ENCODE results near the gene DHX8. TPM values are rescaled to one million over a fixed set of nuclear protein-coding genes. Genes with fewer than 3 reads are reported as not detected.
"Not testable (repeated sequence)": the region's sequence is repeated elsewhere in the genome, so short reads cannot be mapped to it uniquely, and the experiment has no call there.

The DHX8 gene
- total and polyA plus RNA-seq, 2 donors, result 33.6 to 42.2 TPM

DNA sequence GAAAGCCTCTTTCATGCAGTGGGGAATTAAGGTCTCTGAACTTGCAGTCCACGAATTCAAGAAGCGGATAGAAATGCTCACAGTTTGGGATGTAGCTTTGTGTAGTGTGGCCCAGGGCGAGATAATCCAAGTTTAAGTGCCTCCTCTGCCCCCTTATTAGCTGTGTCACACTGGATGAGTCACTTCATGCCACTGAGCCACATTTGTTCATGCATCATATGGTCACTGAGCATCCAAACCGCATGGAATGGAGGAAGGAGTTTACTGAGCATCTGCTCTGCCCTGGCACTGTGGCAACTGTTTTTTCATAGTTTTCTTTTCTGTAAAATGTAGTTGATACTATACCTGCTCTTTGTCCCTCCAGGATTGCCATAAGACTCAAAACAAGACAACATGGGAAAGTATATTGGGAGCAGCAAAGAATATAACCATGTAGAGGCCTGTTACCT lies 15.1 kb upstream of the DHX8 start:
- H3K36me3 ChIP-seq (ENCODE audit: control insufficient read depth in 2 of 2, insufficient read depth in 2 of 2, low read length in 1 of 2), result no peaks in the 10 kb centered on the region
- H3K4me1 ChIP-seq (ENCODE audit: control insufficient read depth in 2 of 2, insufficient read depth in 2 of 2, low read length in 2 of 2), result peaks cover 0 to 4% of the 10 kb centered on the region in 2 donors
- no peak overlapping the region for H3K4me3 ChIP-seq (ENCODE audit: low read length in 2 of 2)
- H3K27me3 ChIP-seq (ENCODE audit: control insufficient read depth in 2 of 2, insufficient read depth in 1 of 2, low read length in 1 of 2), result peaks cover 0 to 3% of the 10 kb centered on the region in 2 donors
- 71% methylated on average over 4 of the region's 4 CpGs for WGBS
- peaks cover 0 to 4% of the 10 kb centered on the region in 2 donors for H3K9me3 ChIP-seq (ENCODE audit: control insufficient read depth in 2 of 2, insufficient read depth in 1 of 2, low read length in 1 of 2)
- peak overlapping the region in 1 of 2 donors; percentile 67 for H3K27ac ChIP-seq (ENCODE audit: low read depth in 1 of 2, low read length in 1 of 2)
- no peak for DNase-seq (ENCODE audit: low read depth in 6 of 9, low spot score in 9 of 9)

- DNase-seq (ENCODE audit: low read depth in 6 of 9, low spot score in 9 of 9), result no peak
- Histone ChIP-seq H3K27me3 (ENCODE audit: control insufficient read depth in 2 of 2, insufficient read depth in 1 of 2, low read length in 1 of 2) (peaks cover 0 to 3% of the 10 kb centered on the region in 2 donors), H3K9me3 (ENCODE audit: control insufficient read depth in 2 of 2, insufficient read depth in 1 of 2, low read length in 1 of 2) (peaks cover 0 to 4% of the 10 kb centered on the region in 2 donors), H3K4me1 (ENCODE audit: control insufficient read depth in 2 of 2, insufficient read depth in 2 of 2, low read length in 2 of 2) (peaks cover 0 to 4% of the 10 kb centered on the region in 2 donors), H3K36me3 (ENCODE audit: control insufficient read depth in 2 of 2, insufficient read depth in 2 of 2, low read length in 1 of 2) (no peaks in the 10 kb centered on the region), H3K27ac (ENCODE audit: low read depth in 1 of 2, low read length in 1 of 2) (no peak overlapping the region), H3K4me3 (ENCODE audit: low read length in 2 of 2) (no peak overlapping the region)
- 93% methylated on average over 4 of the region's 4 CpGs for WGBS
Measured at GRCh38 chr17:43469145-43469544, 14.6 kb upstream of the DHX8 start.

DNA sequence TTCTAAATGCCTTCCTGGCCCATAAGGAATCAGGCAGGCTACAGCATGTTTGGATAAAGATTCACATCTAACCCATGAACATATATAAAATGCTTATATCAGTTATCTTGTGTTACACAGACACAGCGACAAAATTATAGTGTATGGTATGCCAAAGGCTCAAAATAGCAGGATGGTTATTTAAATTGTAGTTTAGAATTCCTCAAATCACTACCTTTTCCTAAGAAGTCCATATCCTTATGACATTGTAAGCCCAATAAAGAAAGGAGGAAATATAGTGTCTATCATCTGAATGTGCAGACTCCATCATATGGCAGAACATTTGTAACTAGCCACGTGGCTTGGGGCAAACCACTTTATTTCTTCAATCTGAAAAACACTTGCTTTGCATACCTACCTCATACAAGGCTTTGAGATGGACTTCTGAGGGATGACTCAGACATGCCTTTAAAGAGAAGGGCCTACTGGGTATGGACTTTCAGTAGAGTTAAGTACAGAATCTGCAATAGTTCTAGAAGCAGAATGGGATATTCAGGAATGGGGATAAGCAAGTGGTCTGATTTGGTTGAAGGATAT lies 12.1 kb upstream of the DHX8 start:
- H3K9me3 ChIP-seq (ENCODE audit: control insufficient read depth in 2 of 2, insufficient read depth in 1 of 2, low read length in 1 of 2), result peaks cover 0 to 4% of the 10 kb centered on the region in 2 donors
- H3K27me3 ChIP-seq (ENCODE audit: control insufficient read depth in 2 of 2, insufficient read depth in 1 of 2, low read length in 1 of 2), result no peaks in the 10 kb centered on the region
- DNase-seq (ENCODE audit: low read depth in 6 of 9, low spot score in 9 of 9), result no peak
- WGBS, result 88% methylated on average over 2 of the region's 2 CpGs
- no peak overlapping the region for H3K4me3 ChIP-seq (ENCODE audit: low read length in 2 of 2)
- H3K27ac ChIP-seq (ENCODE audit: low read depth in 1 of 2, low read length in 1 of 2), result no peak overlapping the region
- H3K36me3 ChIP-seq (ENCODE audit: control insufficient read depth in 2 of 2, insufficient read depth in 2 of 2, low read length in 1 of 2), result no peaks in the 10 kb centered on the region
- H3K4me1 ChIP-seq (ENCODE audit: control insufficient read depth in 2 of 2, insufficient read depth in 2 of 2, low read length in 2 of 2), result peaks cover 0 to 4% of the 10 kb centered on the region in 2 donors

GRCh38 chr17:43475494-43476089 lies 8.2 kb upstream of the DHX8 start:
- WGBS, result 95% methylated on average over 11 of the region's 11 CpGs
- no peaks in the 10 kb centered on the region for H3K9me3 ChIP-seq (ENCODE audit: control insufficient read depth in 2 of 2, insufficient read depth in 1 of 2, low read length in 1 of 2)
- no peaks in the 10 kb centered on the region for H3K36me3 ChIP-seq (ENCODE audit: control insufficient read depth in 2 of 2, insufficient read depth in 2 of 2, low read length in 1 of 2)
- H3K4me1 ChIP-seq (ENCODE audit: control insufficient read depth in 2 of 2, insufficient read depth in 2 of 2, low read length in 2 of 2), result no peaks in the 10 kb centered on the region
- H3K4me3 ChIP-seq (ENCODE audit: low read length in 2 of 2), result no peak overlapping the region
- H3K27ac ChIP-seq (ENCODE audit: low read depth in 1 of 2, low read length in 1 of 2), result no peak overlapping the region
- no peaks in the 10 kb centered on the region for H3K27me3 ChIP-seq (ENCODE audit: control insufficient read depth in 2 of 2, insufficient read depth in 1 of 2, low read length in 1 of 2)
- DNase-seq (ENCODE audit: low read depth in 6 of 9, low spot score in 9 of 9), result no peak

GRCh38 chr17:43476306-43476705 lies 7.5 kb upstream of the DHX8 start:
- H3K36me3 ChIP-seq (ENCODE audit: control insufficient read depth in 2 of 2, insufficient read depth in 2 of 2, low read length in 1 of 2); H3K27ac ChIP-seq (ENCODE audit: low read depth in 1 of 2, low read length in 1 of 2); H3K4me1 ChIP-seq (ENCODE audit: control insufficient read depth in 2 of 2, insufficient read depth in 2 of 2, low read length in 2 of 2); H3K9me3 ChIP-seq (ENCODE audit: control insufficient read depth in 2 of 2, insufficient read depth in 1 of 2, low read length in 1 of 2); DNase-seq (ENCODE audit: low read depth in 6 of 9, low spot score in 9 of 9); H3K4me3 ChIP-seq (ENCODE audit: low read length in 2 of 2); H3K27me3 ChIP-seq (ENCODE audit: control insufficient read depth in 2 of 2, insufficient read depth in 1 of 2, low read length in 1 of 2): not testable (repeated sequence)
- WGBS, result 98% methylated on average over 9 of the region's 9 CpGs

- Histone ChIP-seq H3K36me3 (ENCODE audit: control insufficient read depth in 2 of 2, insufficient read depth in 2 of 2, low read length in 1 of 2) (no peaks in the 10 kb centered on the region), H3K4me1 (ENCODE audit: control insufficient read depth in 2 of 2, insufficient read depth in 2 of 2, low read length in 2 of 2) (no peaks in the 10 kb centered on the region), H3K27me3 (ENCODE audit: control insufficient read depth in 2 of 2, insufficient read depth in 1 of 2, low read length in 1 of 2) (no peaks in the 10 kb centered on the region), H3K4me3 (ENCODE audit: low read length in 2 of 2) (no peak overlapping the region), H3K27ac (ENCODE audit: low read depth in 1 of 2, low read length in 1 of 2) (no peak overlapping the region), H3K9me3 (ENCODE audit: control insufficient read depth in 2 of 2, insufficient read depth in 1 of 2, low read length in 1 of 2) (no peaks in the 10 kb centered on the region)
- 87% methylated on average over 9 of the region's 9 CpGs for WGBS
- no peak for DNase-seq (ENCODE audit: low read depth in 6 of 9, low spot score in 9 of 9)
Measured at GRCh38 chr17:43477832-43478634, 5.7 kb upstream of the DHX8 start.

DNA sequence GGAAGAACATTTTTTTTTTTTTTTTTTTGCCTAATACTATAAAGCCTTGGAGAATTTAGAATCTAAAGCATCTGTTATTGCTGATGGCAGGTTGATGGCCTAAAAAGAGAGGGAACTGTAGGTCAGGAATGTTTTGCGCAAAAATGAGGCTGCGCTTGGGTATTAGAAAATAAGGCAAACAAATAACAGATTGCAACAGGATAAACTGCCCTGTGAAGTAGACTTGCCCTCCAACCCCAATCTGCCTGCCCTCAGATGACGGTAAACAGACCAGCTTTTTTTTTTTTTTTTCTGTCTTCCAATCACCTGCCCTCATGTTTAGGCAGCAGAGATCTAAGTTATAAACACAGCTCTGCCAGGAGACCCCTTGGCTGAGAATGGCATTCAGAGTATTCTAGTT lies 3.8 kb upstream of the DHX8 start:
- Histone ChIP-seq H3K36me3 (ENCODE audit: control insufficient read depth in 2 of 2, insufficient read depth in 2 of 2, low read length in 1 of 2) (no peaks in the 10 kb centered on the region), H3K4me1 (ENCODE audit: control insufficient read depth in 2 of 2, insufficient read depth in 2 of 2, low read length in 2 of 2) (peaks cover 7 to 10% of the 10 kb centered on the region in 2 donors), H3K9me3 (ENCODE audit: control insufficient read depth in 2 of 2, insufficient read depth in 1 of 2, low read length in 1 of 2) (no peaks in the 10 kb centered on the region), H3K4me3 (ENCODE audit: low read length in 2 of 2) (no peak overlapping the region), H3K27me3 (ENCODE audit: control insufficient read depth in 2 of 2, insufficient read depth in 1 of 2, low read length in 1 of 2) (no peaks in the 10 kb centered on the region), H3K27ac (ENCODE audit: low read depth in 1 of 2, low read length in 1 of 2) (no peak overlapping the region)
- no peak for DNase-seq (ENCODE audit: low read depth in 6 of 9, low spot score in 9 of 9)
- WGBS, result over 99% methylated on average over 3 of the region's 3 CpGs

DNA sequence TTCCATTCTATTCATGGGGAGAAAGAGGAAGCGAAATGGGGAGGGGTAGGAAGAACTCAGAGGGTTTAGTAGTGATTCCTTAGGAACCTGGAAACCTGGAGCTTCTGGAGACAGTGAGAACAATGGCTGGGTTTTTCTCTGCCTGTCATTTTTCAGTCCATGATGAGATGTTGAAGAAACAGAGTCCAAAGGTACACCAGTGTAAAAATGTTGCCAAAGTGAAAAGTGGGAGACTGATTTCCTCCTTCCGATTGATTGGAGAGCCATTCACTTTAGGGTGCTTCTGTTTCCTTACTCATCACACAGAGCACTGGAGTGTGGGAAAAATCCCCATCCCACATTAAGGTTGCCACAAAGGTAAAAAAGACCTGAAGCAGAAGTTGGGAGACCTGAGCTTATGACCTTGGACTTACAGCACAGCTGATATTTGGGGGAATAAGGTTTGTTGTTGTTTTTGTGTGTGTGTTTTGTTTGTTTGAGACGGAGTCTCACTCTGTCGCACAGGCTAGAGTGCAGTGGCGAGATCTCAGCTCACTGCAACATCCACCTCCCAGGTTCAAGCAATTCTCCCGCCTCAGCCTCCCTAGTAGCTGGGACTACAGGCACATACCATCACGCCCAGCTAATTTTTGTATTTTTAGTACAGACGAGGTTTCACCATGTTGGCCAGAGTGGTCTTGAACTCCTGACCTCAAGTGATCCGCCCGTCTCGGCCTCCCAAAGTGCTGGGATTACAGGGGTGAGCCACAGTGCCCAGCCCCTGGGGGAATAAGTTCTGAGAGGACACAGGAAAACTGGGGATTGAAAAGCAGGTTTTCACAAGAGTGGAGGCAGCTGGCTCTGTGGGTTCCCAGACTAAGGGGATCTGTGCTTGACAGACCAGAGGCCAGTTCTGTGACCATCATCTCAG lies 1.4 kb upstream of the DHX8 start:
- Histone ChIP-seq H3K36me3 (ENCODE audit: control insufficient read depth in 2 of 2, insufficient read depth in 2 of 2, low read length in 1 of 2) (no peaks in the 10 kb centered on the region), H3K27me3 (ENCODE audit: control insufficient read depth in 2 of 2, insufficient read depth in 1 of 2, low read length in 1 of 2) (no peaks in the 10 kb centered on the region), H3K27ac (ENCODE audit: low read depth in 1 of 2, low read length in 1 of 2) (no peak overlapping the region), H3K4me1 (ENCODE audit: control insufficient read depth in 2 of 2, insufficient read depth in 2 of 2, low read length in 2 of 2) (peaks cover 10 to 16% of the 10 kb centered on the region in 2 donors), H3K4me3 (ENCODE audit: low read length in 2 of 2) (no peak overlapping the region), H3K9me3 (ENCODE audit: control insufficient read depth in 2 of 2, insufficient read depth in 1 of 2, low read length in 1 of 2) (no peaks in the 10 kb centered on the region)
- 98% methylated on average over 11 of the region's 11 CpGs for WGBS
- DNase-seq (ENCODE audit: low read depth in 6 of 9, low spot score in 9 of 9), result no peak

All from thymus (tissue), 11 donors.